D721Med (cell line): Measurements from ENCODE around the gene INSRR.

Source experiments
- DNase-seq: peaks from one replicate; pipeline ENCODE4 v3.0.0; 2011; ENCODE audit warnings: low spot score; ENCODE audit not compliant: insufficient read length
- FAIRE-seq: peaks from 2 replicates; lab custom pipeline; 2011; peaks lifted over from hg19 to GRCh38; lab: Jason Lieb, UNC
- TF ChIP-seq, protein P1 (sequence below): IDR thresholded peaks from 2 replicates; pipeline ENCODE4 v1.5.1; 2012; ENCODE audit warnings: mild to moderate bottlenecking, control low read depth; ENCODE audit not compliant: insufficient read depth; ENCODE audit errors: missing control alignments

Gene INSRR

DNA sequence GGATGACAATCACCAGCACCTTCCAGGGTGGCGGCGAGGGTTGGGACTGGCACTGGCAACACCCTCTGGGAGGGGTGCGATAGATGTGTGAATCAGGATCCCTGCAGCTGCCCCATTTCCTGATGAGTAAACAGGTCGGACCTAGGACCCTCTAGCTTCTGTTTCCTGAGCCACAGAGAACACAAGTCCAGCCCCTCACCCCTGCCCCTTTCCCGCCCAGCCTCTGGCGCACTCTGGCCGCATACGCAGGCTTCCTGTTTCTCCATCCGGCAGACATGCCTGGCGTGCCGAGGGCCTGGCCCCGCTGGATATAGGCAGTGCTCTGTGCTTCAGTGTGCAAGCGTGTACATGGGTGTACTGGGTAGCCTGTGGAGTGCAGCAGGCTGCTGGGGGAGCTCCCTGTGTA lies 39.2 kb upstream of the INSRR start:
- DNase-seq (no peak), FAIRE-seq (no peak)
- TF ChIP-seq, protein P1, sequence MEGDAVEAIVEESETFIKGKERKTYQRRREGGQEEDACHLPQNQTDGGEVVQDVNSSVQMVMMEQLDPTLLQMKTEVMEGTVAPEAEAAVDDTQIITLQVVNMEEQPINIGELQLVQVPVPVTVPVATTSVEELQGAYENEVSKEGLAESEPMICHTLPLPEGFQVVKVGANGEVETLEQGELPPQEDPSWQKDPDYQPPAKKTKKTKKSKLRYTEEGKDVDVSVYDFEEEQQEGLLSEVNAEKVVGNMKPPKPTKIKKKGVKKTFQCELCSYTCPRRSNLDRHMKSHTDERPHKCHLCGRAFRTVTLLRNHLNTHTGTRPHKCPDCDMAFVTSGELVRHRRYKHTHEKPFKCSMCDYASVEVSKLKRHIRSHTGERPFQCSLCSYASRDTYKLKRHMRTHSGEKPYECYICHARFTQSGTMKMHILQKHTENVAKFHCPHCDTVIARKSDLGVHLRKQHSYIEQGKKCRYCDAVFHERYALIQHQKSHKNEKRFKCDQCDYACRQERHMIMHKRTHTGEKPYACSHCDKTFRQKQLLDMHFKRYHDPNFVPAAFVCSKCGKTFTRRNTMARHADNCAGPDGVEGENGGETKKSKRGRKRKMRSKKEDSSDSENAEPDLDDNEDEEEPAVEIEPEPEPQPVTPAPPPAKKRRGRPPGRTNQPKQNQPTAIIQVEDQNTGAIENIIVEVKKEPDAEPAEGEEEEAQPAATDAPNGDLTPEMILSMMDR, result no peak

GRCh38 chr1:156897078-156897825 lies 38.3 kb upstream of the INSRR start:
- no peak for FAIRE-seq
- TF ChIP-seq, protein P1, result no peak
- DNase-seq, result no peak

GRCh38 chr1:156896490-156897033 lies 37.6 kb upstream of the INSRR start:
- DNase-seq (no peak), FAIRE-seq (no peak)
- TF ChIP-seq, protein P1, result no peak

DNA sequence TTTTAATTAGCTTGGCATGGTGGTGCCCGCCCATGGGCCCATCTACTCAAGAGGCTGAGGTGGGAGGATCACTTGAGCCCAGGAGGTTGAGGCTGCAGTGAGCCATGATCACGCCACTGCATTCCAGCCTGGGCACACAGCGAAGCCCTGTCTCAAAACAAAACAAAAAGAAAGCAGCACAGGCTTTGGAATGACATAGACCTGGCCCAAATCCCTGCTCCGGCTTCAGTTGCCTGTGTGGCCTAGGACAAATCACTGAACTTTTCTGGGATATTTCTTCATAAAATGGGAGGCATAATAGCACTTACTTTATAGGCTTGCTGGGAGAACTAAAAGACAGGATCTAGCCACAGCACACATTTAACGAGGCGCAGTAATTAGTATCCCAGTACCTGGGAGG lies 37.0 kb upstream of the INSRR start:
- no peak for FAIRE-seq
- no peak for DNase-seq
- TF ChIP-seq, protein P1, result no peak

DNA sequence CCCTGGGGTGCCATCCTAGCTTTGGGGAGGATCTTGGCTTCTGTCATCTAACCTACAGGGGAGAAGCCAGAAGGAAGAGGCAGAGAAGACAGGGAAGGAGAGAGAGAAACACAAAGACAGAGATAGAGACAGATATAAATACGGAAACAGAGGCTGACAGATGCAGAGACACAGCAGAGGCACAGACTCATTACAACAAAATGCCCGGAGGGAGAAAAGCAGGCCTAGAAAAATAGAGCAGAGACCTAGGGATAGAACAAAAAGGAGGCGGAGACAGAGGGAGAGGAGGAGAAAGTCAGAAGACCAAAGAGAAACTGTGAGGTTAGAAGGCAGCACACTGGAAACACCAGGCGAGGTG lies 36.5 kb upstream of the INSRR start:
- FAIRE-seq, result no peak

GRCh38 chr1:156894711-156895454 lies 36.0 kb upstream of the INSRR start:
- DNase-seq, result no peak
- TF ChIP-seq, protein P1, result no peak
- no peak for FAIRE-seq

More for the DNA sequence above, 36.5 kb upstream of the INSRR start:
- DNase-seq, result no peak
- TF ChIP-seq, protein P1, result no peak
